ENCODE results near the gene LPP. TPM values are rescaled to one million over a fixed set of nuclear protein-coding genes. Genes with fewer than 3 reads are reported as not detected.

The LPP gene
- polyA plus RNA-seq, 1 donor (not counting 4 experiments of a cell fraction or from before 2014, with no cell fraction given), result 16.0 TPM

DNA sequence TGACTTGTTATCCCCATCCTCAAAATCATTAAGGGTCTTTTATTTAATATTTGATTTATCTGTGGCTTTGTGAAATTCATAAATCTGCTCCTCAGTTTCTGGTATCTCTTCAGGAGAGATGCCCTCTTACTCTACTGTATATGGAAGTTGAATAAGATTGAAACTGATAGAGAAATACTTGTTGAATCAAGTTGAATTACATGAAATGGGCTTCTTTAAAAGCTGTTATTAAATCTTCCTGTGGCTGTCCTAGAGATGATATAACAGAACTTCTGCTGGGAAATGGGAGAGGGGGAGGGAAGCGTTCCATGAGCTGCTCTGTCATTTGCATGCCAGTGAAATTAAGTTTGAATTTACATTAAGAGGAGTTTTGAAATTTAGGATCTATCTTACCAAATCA is 523.4 kb downstream of the LPP start:
- TF ChIP-seq, protein P1, sequence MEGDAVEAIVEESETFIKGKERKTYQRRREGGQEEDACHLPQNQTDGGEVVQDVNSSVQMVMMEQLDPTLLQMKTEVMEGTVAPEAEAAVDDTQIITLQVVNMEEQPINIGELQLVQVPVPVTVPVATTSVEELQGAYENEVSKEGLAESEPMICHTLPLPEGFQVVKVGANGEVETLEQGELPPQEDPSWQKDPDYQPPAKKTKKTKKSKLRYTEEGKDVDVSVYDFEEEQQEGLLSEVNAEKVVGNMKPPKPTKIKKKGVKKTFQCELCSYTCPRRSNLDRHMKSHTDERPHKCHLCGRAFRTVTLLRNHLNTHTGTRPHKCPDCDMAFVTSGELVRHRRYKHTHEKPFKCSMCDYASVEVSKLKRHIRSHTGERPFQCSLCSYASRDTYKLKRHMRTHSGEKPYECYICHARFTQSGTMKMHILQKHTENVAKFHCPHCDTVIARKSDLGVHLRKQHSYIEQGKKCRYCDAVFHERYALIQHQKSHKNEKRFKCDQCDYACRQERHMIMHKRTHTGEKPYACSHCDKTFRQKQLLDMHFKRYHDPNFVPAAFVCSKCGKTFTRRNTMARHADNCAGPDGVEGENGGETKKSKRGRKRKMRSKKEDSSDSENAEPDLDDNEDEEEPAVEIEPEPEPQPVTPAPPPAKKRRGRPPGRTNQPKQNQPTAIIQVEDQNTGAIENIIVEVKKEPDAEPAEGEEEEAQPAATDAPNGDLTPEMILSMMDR (optimal IDR thresholded peaks at IDR 0.05 in 1 of 3, IDR thresholded peaks at IDR 0.05 in 1 of 3, conservative IDR thresholded peaks at IDR 0.05 in 1 of 3; ENCODE audit: extremely low read depth in 1 of 3, insufficient read depth in 2 of 3, low read length in 3 of 3), result no peak
- TF ChIP-seq EZH2 (IDR thresholded peaks at IDR 0.05; ENCODE audit: low read length), result no peak
- Histone ChIP-seq H3K79me2 (ENCODE audit: control insufficient read depth, insufficient read depth, low read length) (no peaks in the 10 kb centered on the region), H3K4me2 (ENCODE audit: control insufficient read depth, extremely low read depth, insufficient read depth, low read depth, low read length) (no peak overlapping the region), H3K9me3 (ENCODE audit: control insufficient read depth, low read depth, low read length) (no peaks in the 10 kb centered on the region), H3K4me1 (ENCODE audit: control insufficient read depth, extremely low read depth, insufficient read depth, low read length) (peaks cover 26% of the 10 kb centered on the region), H3K27me3 (ENCODE audit: control insufficient read depth, extremely low read depth, insufficient read depth, low read length) (no peaks in the 10 kb centered on the region), H3K9me1 (ENCODE audit: control insufficient read depth, extremely low read depth, insufficient read depth, low read length) (no peaks in the 10 kb centered on the region), H3K36me3 (ENCODE audit: control insufficient read depth in 2 of 2, extremely low read depth in 1 of 2, insufficient read depth in 2 of 2, low read length in 2 of 2) (no peaks in the 10 kb centered on the region), H3K9ac (ENCODE audit: control insufficient read depth, extremely low read depth, insufficient read depth, low read length) (no peak overlapping the region), H3K4me3 (ENCODE audit: control insufficient read depth in 2 of 3, extremely low read depth in 1 of 3, insufficient read depth in 2 of 3, low read depth in 1 of 3, low read length in 3 of 3) (no peak overlapping the region), H2AFZ (ENCODE audit: control insufficient read depth, low read length) (no peak overlapping the region), H3K27ac (ENCODE audit: control insufficient read depth, insufficient read depth, low read length) (no peak overlapping the region), H4K20me1 (ENCODE audit: control insufficient read depth, extremely low read depth, insufficient read depth, low read length) (no peaks in the 10 kb centered on the region)
- dilution Hi-C loops (cut with MboI; ENCODE audit: extremely low pct_ligation_motif_present, low sequenced_read_pairs), result no loop called here
- no peak for FAIRE-seq
- DNase-seq (ENCODE audit: low read depth, low spot score), result no peak

DNA sequence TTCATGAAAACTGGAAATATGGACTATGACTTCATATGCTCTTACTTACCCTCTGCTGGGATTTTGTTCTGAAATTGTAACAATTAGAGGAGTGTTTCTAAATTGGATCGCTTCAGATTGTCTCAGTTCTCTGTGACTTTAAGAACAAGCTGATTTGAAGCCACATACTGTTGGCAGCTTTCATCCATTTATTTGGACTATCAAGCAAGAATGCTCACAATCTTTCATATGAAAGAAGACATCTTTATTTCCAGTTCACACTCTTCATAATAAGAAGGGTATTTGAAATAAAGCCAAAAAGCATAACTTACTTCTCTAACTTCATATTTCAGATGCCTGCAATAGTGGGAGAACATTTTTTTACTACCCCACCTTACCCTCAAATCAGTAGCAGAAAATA is 526.2 kb downstream of the LPP start:
- Histone ChIP-seq H3K4me3 (ENCODE audit: control insufficient read depth in 2 of 3, extremely low read depth in 1 of 3, insufficient read depth in 2 of 3, low read depth in 1 of 3, low read length in 3 of 3) (no peak overlapping the region), H3K9me3 (ENCODE audit: control insufficient read depth, low read depth, low read length) (no peaks in the 10 kb centered on the region), H3K9ac (ENCODE audit: control insufficient read depth, extremely low read depth, insufficient read depth, low read length) (no peak overlapping the region), H3K4me2 (ENCODE audit: control insufficient read depth, extremely low read depth, insufficient read depth, low read depth, low read length) (no peak overlapping the region), H2AFZ (ENCODE audit: control insufficient read depth, low read length) (no peak overlapping the region), H4K20me1 (ENCODE audit: control insufficient read depth, extremely low read depth, insufficient read depth, low read length) (no peaks in the 10 kb centered on the region), H3K4me1 (ENCODE audit: control insufficient read depth, extremely low read depth, insufficient read depth, low read length) (no peaks in the 10 kb centered on the region), H3K27ac (ENCODE audit: control insufficient read depth, insufficient read depth, low read length) (no peak overlapping the region), H3K9me1 (ENCODE audit: control insufficient read depth, extremely low read depth, insufficient read depth, low read length) (no peaks in the 10 kb centered on the region), H3K27me3 (ENCODE audit: control insufficient read depth, extremely low read depth, insufficient read depth, low read length) (no peaks in the 10 kb centered on the region), H3K36me3 (ENCODE audit: control insufficient read depth in 2 of 2, extremely low read depth in 1 of 2, insufficient read depth in 2 of 2, low read length in 2 of 2) (no peaks in the 10 kb centered on the region), H3K79me2 (ENCODE audit: control insufficient read depth, insufficient read depth, low read length) (no peaks in the 10 kb centered on the region)
- TF ChIP-seq, protein P1 (optimal IDR thresholded peaks at IDR 0.05 in 1 of 3, IDR thresholded peaks at IDR 0.05 in 1 of 3, conservative IDR thresholded peaks at IDR 0.05 in 1 of 3; ENCODE audit: extremely low read depth in 1 of 3, insufficient read depth in 2 of 3, low read length in 3 of 3), result no peak
- dilution Hi-C loops (cut with MboI; ENCODE audit: extremely low pct_ligation_motif_present, low sequenced_read_pairs), result no loop called here
- no peak for FAIRE-seq
- DNase-seq (ENCODE audit: low read depth, low spot score), result no peak

Measured in keratinocyte (primary cell).